ENCODE measurements around the gene RPL36. TPM values are rescaled to one million over a fixed set of nuclear protein-coding genes. Genes with fewer than 3 reads are reported as not detected.

RPL36 gene
- total RNA-seq, 6 experiments from 2014 or later = 232 to 283 (median 251) TPM

- DNase-seq = peak in 1 of 3 donors; percentile 28
- H3K9me3 ChIP-seq = no peaks in the 10 kb centered on the region
- no peak overlapping the region for H3K27ac ChIP-seq
- no peaks in the 10 kb centered on the region for H3K4me1 ChIP-seq
- H3K4me3 ChIP-seq = no peak overlapping the region
- no peaks in the 10 kb centered on the region for H3K36me3 ChIP-seq
- no peaks in the 10 kb centered on the region for H3K27me3 ChIP-seq
- 62% methylated on average over 6 of the region's 8 CpGs for WGBS (ENCODE audit: insufficient coverage, low coverage, low lambda C conversion rate, missing lambda C conversion rate)
- TF ChIP-seq CTCF (IDR thresholded peaks at IDR 0.05) (no peak), POLR2A (IDR thresholded peaks at IDR 0.05) (no peak)
- peak in 1 of 4 donors; percentile 39 for ATAC-seq
- intact Hi-C loops (cut with DNase I) = no loop called here
Observed at GRCh38 chr19:5738423-5738822, 48.3 kb downstream of the RPL36 start.

Other genes starting within 250 kb of the RPL36 start
- not detected for gene ZNRF4, start 234.9 kb upstream of the RPL36 start, total RNA-seq
- gene TINCR, start 122.3 kb upstream of the RPL36 start, total RNA-seq = under 1 TPM in 1 of 6 experiments, not detected in 5; 0.44 TPM
- gene SAFB2, start 67.5 kb upstream of the RPL36 start, total RNA-seq = 10 to 100 TPM; 16.9 to 48.9 (median 41.7) TPM
- gene SAFB, start 67.2 kb upstream of the RPL36 start, total RNA-seq = 10 to 100 TPM; 31.2 to 45.7 (median 32.8) TPM
- gene MICOS13, start 9.8 kb upstream of the RPL36 start, total RNA-seq = 10 to 100 TPM; 24.2 to 54.3 (median 33.7) TPM
- 10 to 100 TPM in 1 of 6 experiments, 1 to 10 TPM in 5; 1.6 to 10.3 (median 4.0) TPM for gene HSD11B1L, start 9.3 kb upstream of the RPL36 start, total RNA-seq
- gene LONP1, start 29.9 kb downstream of the RPL36 start, total RNA-seq = 100 to 1,000 TPM in 2 of 6 experiments, 10 to 100 TPM in 4; 54.5 to 123 (median 66.8) TPM
- gene CATSPERD, start 30.3 kb downstream of the RPL36 start, total RNA-seq = not detected
- gene PRR22, start 94.5 kb downstream of the RPL36 start, total RNA-seq = 1 to 10 TPM; 1.7 to 3.3 (median 2.1) TPM
- 10 to 100 TPM; 14.7 to 28.6 (median 20.5) TPM for gene DUS3L, start 100.9 kb downstream of the RPL36 start, total RNA-seq
- gene NRTN, start 114.8 kb downstream of the RPL36 start, total RNA-seq = 10 to 100 TPM in 3 of 6 experiments, 1 to 10 TPM in 3; 4.7 to 11.6 (median 9.8) TPM
- 10 to 100 TPM in 2 of 6 experiments, 1 to 10 TPM in 4; 2.3 to 28.1 (median 9.7) TPM for gene FUT6, start 149.4 kb downstream of the RPL36 start, total RNA-seq
- gene FUT3, start 161.2 kb downstream of the RPL36 start, total RNA-seq = 1 to 10 TPM in 1 of 6 experiments, under 1 TPM in 5; 0.19 to 1.4 (median 0.33) TPM
- gene FUT5, start 180.2 kb downstream of the RPL36 start, total RNA-seq = under 1 TPM in 4 of 6 experiments, not detected in 2; 0.13 to 0.97 (median 0.39) TPM
- 100 to 1,000 TPM; 108 to 161 (median 157) TPM for gene NDUFA11, start 213.5 kb downstream of the RPL36 start, total RNA-seq
- gene VMAC, start 214.6 kb downstream of the RPL36 start, total RNA-seq = 1 to 10 TPM; 1.7 to 3.9 (median 2.8) TPM
- gene CAPS, start 224.0 kb downstream of the RPL36 start, total RNA-seq = 1 to 10 TPM; 1.1 to 7.9 (median 5.0) TPM

Measured in right lobe of liver (tissue), 6 donors.